ENCODE measurements around the gene ATG13. TPM values are rescaled to one million over a fixed set of nuclear protein-coding genes. Genes with fewer than 3 reads are reported as not detected.

The ATG13 gene
- total and polyA plus RNA-seq, 4 donors, result 36.3 to 49.9 (median 41.2) TPM

DNA sequence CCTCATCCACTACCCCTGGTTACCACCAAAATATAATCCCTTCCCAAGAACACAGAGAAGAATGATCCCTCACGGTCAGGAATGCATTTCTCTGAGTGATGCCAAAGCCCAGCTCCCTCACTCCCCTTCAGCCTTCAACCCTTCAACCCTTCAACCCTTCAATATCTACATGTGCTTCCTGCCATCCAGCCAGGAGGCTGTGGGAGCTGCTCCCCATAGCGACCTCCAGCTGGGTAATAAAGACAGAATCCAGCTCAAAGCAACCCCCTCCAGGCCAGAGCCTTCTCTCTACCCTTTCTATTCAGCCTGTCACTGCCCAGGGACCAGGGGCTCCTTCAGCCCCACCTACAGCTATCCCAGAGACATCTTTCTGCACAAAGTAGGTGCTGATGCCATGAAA, 80.4 kb downstream of the ATG13 start:
- WGBS, result 69% methylated on average over 2 of the region's 2 CpGs
- Histone ChIP-seq H3K9ac (ENCODE audit: low read depth in 1 of 2, low read length in 2 of 2) (no peak overlapping the region), H3K9me3 (ENCODE audit: control insufficient read depth in 4 of 4, low read length in 3 of 4) (no peaks in the 10 kb centered on the region)

DNA sequence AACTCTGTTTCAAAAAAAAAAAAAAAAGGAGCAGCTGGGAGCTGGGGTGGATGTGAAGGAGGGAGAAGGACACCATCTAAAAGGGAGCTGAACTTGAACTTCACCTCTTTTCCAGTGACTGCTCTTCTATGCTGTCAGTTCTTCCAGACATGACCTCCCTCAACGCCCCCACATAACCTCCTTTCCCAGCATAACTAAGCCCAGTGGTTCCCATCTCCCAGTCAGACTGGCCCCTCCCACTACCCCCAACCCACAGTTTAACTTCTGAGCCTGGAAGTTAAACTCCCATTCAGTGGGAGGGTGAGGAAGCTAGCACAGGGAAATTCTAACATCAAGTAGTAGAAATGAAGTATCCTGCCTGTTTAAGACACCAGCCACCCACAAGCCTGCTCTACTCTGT, 81.2 kb downstream of the ATG13 start:
- 78% methylated on average over 1 of the region's 1 CpG for WGBS
- DNase-seq (ENCODE audit: low spot score), result no peak
- no peaks in the 10 kb centered on the region for H3K27me3 ChIP-seq (ENCODE audit: control insufficient read depth in 4 of 4, insufficient read depth in 4 of 4, low read length in 3 of 4)
- peaks cover 14 to 33% (median 28%) of the 10 kb centered on the region in 4 donors for H3K36me3 ChIP-seq (ENCODE audit: control insufficient read depth in 4 of 4, insufficient read depth in 3 of 4, low read depth in 1 of 4, low read length in 3 of 4)
- no peak overlapping the region for H3K9ac ChIP-seq (ENCODE audit: low read depth in 1 of 2, low read length in 2 of 2)
- H3K27ac ChIP-seq (ENCODE audit: low read depth in 1 of 2, low read length in 2 of 2), result peak overlapping the region in 1 of 2 donors; percentile 94
- TF ChIP-seq GABPA (IDR thresholded peaks at IDR 0.05 in 1 of 2, conservative IDR thresholded peaks at IDR 0.05 in 1 of 2), result no peak
- TF ChIP-seq FOXA1 (IDR thresholded peaks at IDR 0.05), result no peak
- no peak for TF ChIP-seq JUND (IDR thresholded peaks at IDR 0.05)
- TF ChIP-seq, protein P1, sequence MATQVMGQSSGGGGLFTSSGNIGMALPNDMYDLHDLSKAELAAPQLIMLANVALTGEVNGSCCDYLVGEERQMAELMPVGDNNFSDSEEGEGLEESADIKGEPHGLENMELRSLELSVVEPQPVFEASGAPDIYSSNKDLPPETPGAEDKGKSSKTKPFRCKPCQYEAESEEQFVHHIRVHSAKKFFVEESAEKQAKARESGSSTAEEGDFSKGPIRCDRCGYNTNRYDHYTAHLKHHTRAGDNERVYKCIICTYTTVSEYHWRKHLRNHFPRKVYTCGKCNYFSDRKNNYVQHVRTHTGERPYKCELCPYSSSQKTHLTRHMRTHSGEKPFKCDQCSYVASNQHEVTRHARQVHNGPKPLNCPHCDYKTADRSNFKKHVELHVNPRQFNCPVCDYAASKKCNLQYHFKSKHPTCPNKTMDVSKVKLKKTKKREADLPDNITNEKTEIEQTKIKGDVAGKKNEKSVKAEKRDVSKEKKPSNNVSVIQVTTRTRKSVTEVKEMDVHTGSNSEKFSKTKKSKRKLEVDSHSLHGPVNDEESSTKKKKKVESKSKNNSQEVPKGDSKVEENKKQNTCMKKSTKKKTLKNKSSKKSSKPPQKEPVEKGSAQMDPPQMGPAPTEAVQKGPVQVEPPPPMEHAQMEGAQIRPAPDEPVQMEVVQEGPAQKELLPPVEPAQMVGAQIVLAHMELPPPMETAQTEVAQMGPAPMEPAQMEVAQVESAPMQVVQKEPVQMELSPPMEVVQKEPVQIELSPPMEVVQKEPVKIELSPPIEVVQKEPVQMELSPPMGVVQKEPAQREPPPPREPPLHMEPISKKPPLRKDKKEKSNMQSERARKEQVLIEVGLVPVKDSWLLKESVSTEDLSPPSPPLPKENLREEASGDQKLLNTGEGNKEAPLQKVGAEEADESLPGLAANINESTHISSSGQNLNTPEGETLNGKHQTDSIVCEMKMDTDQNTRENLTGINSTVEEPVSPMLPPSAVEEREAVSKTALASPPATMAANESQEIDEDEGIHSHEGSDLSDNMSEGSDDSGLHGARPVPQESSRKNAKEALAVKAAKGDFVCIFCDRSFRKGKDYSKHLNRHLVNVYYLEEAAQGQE (IDR thresholded peaks at IDR 0.05), result no peak
- TF ChIP-seq RAD21 (IDR thresholded peaks at IDR 0.05), result no peak
- TF ChIP-seq MAX (IDR thresholded peaks at IDR 0.05), result no peak
- no peak for TF ChIP-seq YY1 (IDR thresholded peaks at IDR 0.05)
- no peak for TF ChIP-seq HNF4A (conservative IDR thresholded peaks at IDR 0.05)
- TF ChIP-seq, protein P2, sequence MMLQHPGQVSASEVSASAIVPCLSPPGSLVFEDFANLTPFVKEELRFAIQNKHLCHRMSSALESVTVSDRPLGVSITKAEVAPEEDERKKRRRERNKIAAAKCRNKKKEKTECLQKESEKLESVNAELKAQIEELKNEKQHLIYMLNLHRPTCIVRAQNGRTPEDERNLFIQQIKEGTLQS (IDR thresholded peaks at IDR 0.05), result no peak
- no peak for TF ChIP-seq SP1 (IDR thresholded peaks at IDR 0.05)
- no peak for TF ChIP-seq TAF1 (conservative IDR thresholded peaks at IDR 0.05)
- no peak for TF ChIP-seq EGR1 (IDR thresholded peaks at IDR 0.05; ENCODE audit: low read depth in 2 of 2)
- TF ChIP-seq RXRA (IDR thresholded peaks at IDR 0.05), result no peak
- no peak for TF ChIP-seq CTCF (IDR thresholded peaks at IDR 0.05; ENCODE audit: low read depth, low read length, missing input control)
- no peak for TF ChIP-seq HNF4G (IDR thresholded peaks at IDR 0.05)
- peaks cover 8 to 59% (median 41%) of the 10 kb centered on the region in 4 donors for H3K4me1 ChIP-seq (ENCODE audit: control insufficient read depth in 4 of 4, insufficient read depth in 4 of 4, low read length in 3 of 4)
- no peak overlapping the region for H3K4me3 ChIP-seq (ENCODE audit: low read depth in 1 of 3, low read length in 3 of 3)
- H3K9me3 ChIP-seq (ENCODE audit: control insufficient read depth in 4 of 4, low read length in 3 of 4), result no peaks in the 10 kb centered on the region

More for the DNA sequence above, 80.4 kb downstream of the ATG13 start:
- Histone ChIP-seq H3K36me3 (ENCODE audit: control insufficient read depth in 4 of 4, insufficient read depth in 3 of 4, low read depth in 1 of 4, low read length in 3 of 4) (peaks cover 14 to 31% (median 22%) of the 10 kb centered on the region in 4 donors), H3K27ac (ENCODE audit: low read depth in 1 of 2, low read length in 2 of 2) (peak overlapping the region; percentile 2), H3K27me3 (ENCODE audit: control insufficient read depth in 4 of 4, insufficient read depth in 4 of 4, low read length in 3 of 4) (no peaks in the 10 kb centered on the region), H3K4me1 (ENCODE audit: control insufficient read depth in 4 of 4, insufficient read depth in 4 of 4, low read length in 3 of 4) (peaks cover 8 to 53% (median 37%) of the 10 kb centered on the region in 4 donors), H3K4me3 (ENCODE audit: low read depth in 1 of 3, low read length in 3 of 3) (no peak overlapping the region)
- no peak for TF ChIP-seq FOXA1 (IDR thresholded peaks at IDR 0.05)
- TF ChIP-seq MAX (IDR thresholded peaks at IDR 0.05), result no peak
- TF ChIP-seq GABPA (IDR thresholded peaks at IDR 0.05 in 1 of 2, conservative IDR thresholded peaks at IDR 0.05 in 1 of 2), result no peak
- no peak for TF ChIP-seq TAF1 (conservative IDR thresholded peaks at IDR 0.05)
- TF ChIP-seq, protein P1 (IDR thresholded peaks at IDR 0.05), result no peak
- TF ChIP-seq SP1 (IDR thresholded peaks at IDR 0.05), result no peak
- TF ChIP-seq JUND (IDR thresholded peaks at IDR 0.05), result no peak
- TF ChIP-seq HNF4G (IDR thresholded peaks at IDR 0.05), result no peak
- no peak for TF ChIP-seq EGR1 (IDR thresholded peaks at IDR 0.05; ENCODE audit: low read depth in 2 of 2)
- no peak for TF ChIP-seq FOXA2 (IDR thresholded peaks at IDR 0.05)
- TF ChIP-seq YY1 (IDR thresholded peaks at IDR 0.05), result no peak
- no peak for DNase-seq (ENCODE audit: low spot score)

Data from liver (tissue), 9 donors.